ENCODE data around the gene OGFR. TPM values are rescaled to one million over a fixed set of nuclear protein-coding genes. Genes with fewer than 3 reads are reported as not detected.

The OGFR gene
- total RNA-seq, 1 experiment from 2014 or later: 73.6 TPM

DNA sequence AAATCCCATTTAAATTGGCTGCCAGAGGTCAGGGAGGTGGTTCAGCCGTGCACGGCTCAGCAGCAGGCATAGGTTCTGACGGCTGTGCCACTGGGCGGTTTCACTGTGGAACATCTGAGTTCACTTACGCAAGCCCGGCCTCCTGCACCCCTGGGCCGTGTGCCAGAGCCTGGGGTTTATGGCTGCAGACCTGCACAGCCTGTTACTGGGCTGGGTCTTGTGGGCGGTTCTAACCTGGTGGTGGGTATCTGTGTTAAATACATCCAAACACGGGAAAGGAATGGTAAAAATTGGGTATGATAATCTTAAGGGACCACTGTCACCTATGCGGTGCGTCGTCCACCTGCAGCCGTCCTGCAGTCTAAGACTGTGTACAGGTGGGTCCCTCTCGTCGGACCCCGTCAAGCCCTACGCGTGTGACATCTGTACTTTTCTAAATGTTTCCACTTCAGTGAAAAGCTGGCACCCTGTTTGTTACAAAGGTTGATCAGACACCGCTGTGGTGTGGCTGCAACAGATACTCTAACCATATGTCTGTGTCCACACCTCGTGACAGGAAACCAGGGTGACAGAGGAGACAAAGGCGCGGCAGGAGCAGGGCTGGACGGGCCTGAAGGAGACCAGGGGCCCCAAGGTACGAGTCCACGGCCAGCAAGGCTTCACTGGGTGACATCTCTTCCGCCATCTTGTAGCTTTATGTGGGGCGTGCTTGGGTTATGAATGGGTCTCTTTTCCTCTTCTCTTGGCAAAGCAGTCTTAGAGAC, 33.7 kb downstream of the OGFR start:
- Histone ChIP-seq H3K4me2 (ENCODE audit: low read length) (no peak overlapping the region), H3K36me3 (ENCODE audit: control insufficient read depth in 1 of 2, insufficient read depth in 2 of 2, low read length in 2 of 2) (no peaks in the 10 kb centered on the region; a peak in 1 of 4 replicates), H3K27me3 (ENCODE audit: insufficient read depth, low read length) (no peaks in the 10 kb centered on the region), H3K9me3 (ENCODE audit: control insufficient read depth in 1 of 2, insufficient read depth in 1 of 2, low read depth in 1 of 2, low read length in 2 of 2) (no peaks in the 10 kb centered on the region), H3K9me2 (ENCODE audit: insufficient read depth) (no peaks in the 10 kb centered on the region), H3K79me2 (ENCODE audit: insufficient read depth, low read length) (no peaks in the 10 kb centered on the region), H3K9ac (ENCODE audit: low read length) (no peak overlapping the region), H3K4me1 (ENCODE audit: control insufficient read depth in 1 of 2, insufficient read depth in 2 of 2, low read length in 2 of 2) (peaks cover 0 to 2% of the 10 kb centered on the region in 2 experiments; a peak in 1 of 4 replicates), H2AFZ (ENCODE audit: low read depth, low read length, poor library complexity, severe bottlenecking) (no peak overlapping the region), H3K4me3 (replicated peaks in 1 of 2; ENCODE audit: low read depth in 1 of 2, low read length in 2 of 2) (no peak overlapping the region), H3K27ac (ENCODE audit: low read depth, low read length) (no peak overlapping the region), H4K20me1 (ENCODE audit: insufficient read depth) (no peaks in the 10 kb centered on the region)
- POLR2A ChIA-PET: no interaction called here
- ATAC-seq (no peak), DNase-seq (ENCODE audit: low read depth, low spot score) (no peak)
- BruUV-seq (replicated peaks): no TSS peak
- intact Hi-C loops (cut with micrococcal nuclease): no loop called here
- RAD21 ChIA-PET (ENCODE audit: low non-redundant PET in 1 of 2, low total read pairs in 2 of 2, uncharacterized antibody in 2 of 2, unreplicated experiment in 2 of 2): no interaction called here
- TF ChIP-seq, protein P1, sequence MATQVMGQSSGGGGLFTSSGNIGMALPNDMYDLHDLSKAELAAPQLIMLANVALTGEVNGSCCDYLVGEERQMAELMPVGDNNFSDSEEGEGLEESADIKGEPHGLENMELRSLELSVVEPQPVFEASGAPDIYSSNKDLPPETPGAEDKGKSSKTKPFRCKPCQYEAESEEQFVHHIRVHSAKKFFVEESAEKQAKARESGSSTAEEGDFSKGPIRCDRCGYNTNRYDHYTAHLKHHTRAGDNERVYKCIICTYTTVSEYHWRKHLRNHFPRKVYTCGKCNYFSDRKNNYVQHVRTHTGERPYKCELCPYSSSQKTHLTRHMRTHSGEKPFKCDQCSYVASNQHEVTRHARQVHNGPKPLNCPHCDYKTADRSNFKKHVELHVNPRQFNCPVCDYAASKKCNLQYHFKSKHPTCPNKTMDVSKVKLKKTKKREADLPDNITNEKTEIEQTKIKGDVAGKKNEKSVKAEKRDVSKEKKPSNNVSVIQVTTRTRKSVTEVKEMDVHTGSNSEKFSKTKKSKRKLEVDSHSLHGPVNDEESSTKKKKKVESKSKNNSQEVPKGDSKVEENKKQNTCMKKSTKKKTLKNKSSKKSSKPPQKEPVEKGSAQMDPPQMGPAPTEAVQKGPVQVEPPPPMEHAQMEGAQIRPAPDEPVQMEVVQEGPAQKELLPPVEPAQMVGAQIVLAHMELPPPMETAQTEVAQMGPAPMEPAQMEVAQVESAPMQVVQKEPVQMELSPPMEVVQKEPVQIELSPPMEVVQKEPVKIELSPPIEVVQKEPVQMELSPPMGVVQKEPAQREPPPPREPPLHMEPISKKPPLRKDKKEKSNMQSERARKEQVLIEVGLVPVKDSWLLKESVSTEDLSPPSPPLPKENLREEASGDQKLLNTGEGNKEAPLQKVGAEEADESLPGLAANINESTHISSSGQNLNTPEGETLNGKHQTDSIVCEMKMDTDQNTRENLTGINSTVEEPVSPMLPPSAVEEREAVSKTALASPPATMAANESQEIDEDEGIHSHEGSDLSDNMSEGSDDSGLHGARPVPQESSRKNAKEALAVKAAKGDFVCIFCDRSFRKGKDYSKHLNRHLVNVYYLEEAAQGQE (IDR thresholded peaks at IDR 0.05; ENCODE audit: low read depth): no peak
- TF ChIP-seq EZH2 (IDR thresholded peaks at IDR 0.05) (no peak), ZFX (IDR thresholded peaks at IDR 0.05) (no peak)
- CTCF ChIA-PET: no interaction called here

GRCh38 chr20:62839261-62839660, 34.6 kb downstream of the OGFR start:
- Histone ChIP-seq H3K27ac (ENCODE audit: low read depth, low read length) (no peak overlapping the region), H3K9me3 (ENCODE audit: control insufficient read depth in 1 of 2, insufficient read depth in 1 of 2, low read depth in 1 of 2, low read length in 2 of 2) (no peaks in the 10 kb centered on the region), H3K4me1 (ENCODE audit: control insufficient read depth in 1 of 2, insufficient read depth in 2 of 2, low read length in 2 of 2) (no peaks in the 10 kb centered on the region), H3K4me2 (ENCODE audit: low read length) (no peak overlapping the region), H3K27me3 (ENCODE audit: insufficient read depth, low read length) (no peaks in the 10 kb centered on the region), H3K9ac (ENCODE audit: low read length) (no peak overlapping the region), H3K9me2 (ENCODE audit: insufficient read depth) (no peaks in the 10 kb centered on the region), H3K79me2 (ENCODE audit: insufficient read depth, low read length) (no peaks in the 10 kb centered on the region), H3K36me3 (ENCODE audit: control insufficient read depth in 1 of 2, insufficient read depth in 2 of 2, low read length in 2 of 2) (no peaks in the 10 kb centered on the region; a peak in 1 of 4 replicates), H2AFZ (ENCODE audit: low read depth, low read length, poor library complexity, severe bottlenecking) (no peak overlapping the region), H4K20me1 (ENCODE audit: insufficient read depth) (no peaks in the 10 kb centered on the region), H3K4me3 (replicated peaks in 1 of 2; ENCODE audit: low read depth in 1 of 2, low read length in 2 of 2) (no peak overlapping the region)
- ChIA-PET POLR2A (no interaction called here), CTCF (no interaction called here), RAD21 (ENCODE audit: low non-redundant PET in 1 of 2, low total read pairs in 2 of 2, uncharacterized antibody in 2 of 2, unreplicated experiment in 2 of 2) (no interaction called here)
- TF ChIP-seq ZFX (IDR thresholded peaks at IDR 0.05) (no peak), ZNF274 (IDR thresholded peaks at IDR 0.05; ENCODE audit: low read depth, low read length) (no peak), RAD21 (IDR thresholded peaks at IDR 0.05; ENCODE audit: low read depth) (no peak)
- TF ChIP-seq, protein P2, sequence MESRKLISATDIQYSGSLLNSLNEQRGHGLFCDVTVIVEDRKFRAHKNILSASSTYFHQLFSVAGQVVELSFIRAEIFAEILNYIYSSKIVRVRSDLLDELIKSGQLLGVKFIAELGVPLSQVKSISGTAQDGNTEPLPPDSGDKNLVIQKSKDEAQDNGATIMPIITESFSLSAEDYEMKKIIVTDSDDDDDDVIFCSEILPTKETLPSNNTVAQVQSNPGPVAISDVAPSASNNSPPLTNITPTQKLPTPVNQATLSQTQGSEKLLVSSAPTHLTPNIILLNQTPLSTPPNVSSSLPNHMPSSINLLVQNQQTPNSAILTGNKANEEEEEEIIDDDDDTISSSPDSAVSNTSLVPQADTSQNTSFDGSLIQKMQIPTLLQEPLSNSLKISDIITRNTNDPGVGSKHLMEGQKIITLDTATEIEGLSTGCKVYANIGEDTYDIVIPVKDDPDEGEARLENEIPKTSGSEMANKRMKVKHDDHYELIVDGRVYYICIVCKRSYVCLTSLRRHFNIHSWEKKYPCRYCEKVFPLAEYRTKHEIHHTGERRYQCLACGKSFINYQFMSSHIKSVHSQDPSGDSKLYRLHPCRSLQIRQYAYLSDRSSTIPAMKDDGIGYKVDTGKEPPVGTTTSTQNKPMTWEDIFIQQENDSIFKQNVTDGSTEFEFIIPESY (IDR thresholded peaks at IDR 0.05; ENCODE audit: extremely low read depth, insufficient replicate concordance, low read length): no peak
- ATAC-seq (no peak), DNase-seq (ENCODE audit: low read depth, low spot score) (no peak)
- intact Hi-C loops (cut with micrococcal nuclease): no loop called here
- BruUV-seq (replicated peaks): no TSS peak

All from HCT116 (cell line).